Activated CD4-positive, alpha-beta T cell treated with anti-CD3 and anti-CD28 coated beads, Interleukin-2, amount 10 ng/mL, durations not matched to agents 7 days and 5 days (primary cell): ENCODE measurements around the gene CD48. TPM values are rescaled to one million over a fixed set of nuclear protein-coding genes. Genes with fewer than 3 reads are reported as not detected.

ENCODE experiments used
- CTCF ChIA-PET: fragments of 350-600 bp; sonication (Branson Sonifier 250); formaldehyde crosslinking; loops from one replicate; lab custom pipeline; 2021; ENCODE audit warnings: antibody characterized with exemption; lab: Charles Lee
- POLR2A ChIA-PET: fragments of 350-600 bp; sonication (Branson Sonifier 250); formaldehyde crosslinking; loops from one replicate; lab custom pipeline; 2021; ENCODE audit warnings: antibody characterized with exemption; lab: Charles Lee
- DNase-seq: peaks from one replicate; pipeline ENCODE4 v3.0.0-alpha.2; 2020
- H3K27ac Mint-ChIP-seq: one replicate; pipeline ENCODE4 v1.8.0; 2021; ENCODE audit warnings: mild to moderate bottlenecking, moderate library complexity, mixed read lengths
- H3K27me3 Mint-ChIP-seq: one replicate; pipeline ENCODE4 v1.8.0; 2021; ENCODE audit warnings: mixed read lengths
- H3K36me3 Mint-ChIP-seq: one replicate; pipeline ENCODE4 v1.8.0; 2021; ENCODE audit warnings: low read depth, mixed read lengths
- H3K4me1 Mint-ChIP-seq: one replicate; pipeline ENCODE4 v1.8.0; 2021; ENCODE audit warnings: mixed read lengths
- H3K4me3 Mint-ChIP-seq: one replicate; pipeline ENCODE4 v1.8.0; 2021; ENCODE audit warnings: mild to moderate bottlenecking, moderate library complexity, mixed read lengths
- H3K9me3 Mint-ChIP-seq: one replicate; pipeline ENCODE4 v1.8.0; 2021; ENCODE audit warnings: mixed read lengths
- total RNA-seq, 2 experiments: library from RNA; stranded (reverse); gene quantifications; one replicate each; pipeline ENCODE4 v1.2.3, GENCODE V29; 2021

The CD48 gene
- total RNA-seq, 2 experiments from 2014 or later = 294 to 309 TPM

DNA sequence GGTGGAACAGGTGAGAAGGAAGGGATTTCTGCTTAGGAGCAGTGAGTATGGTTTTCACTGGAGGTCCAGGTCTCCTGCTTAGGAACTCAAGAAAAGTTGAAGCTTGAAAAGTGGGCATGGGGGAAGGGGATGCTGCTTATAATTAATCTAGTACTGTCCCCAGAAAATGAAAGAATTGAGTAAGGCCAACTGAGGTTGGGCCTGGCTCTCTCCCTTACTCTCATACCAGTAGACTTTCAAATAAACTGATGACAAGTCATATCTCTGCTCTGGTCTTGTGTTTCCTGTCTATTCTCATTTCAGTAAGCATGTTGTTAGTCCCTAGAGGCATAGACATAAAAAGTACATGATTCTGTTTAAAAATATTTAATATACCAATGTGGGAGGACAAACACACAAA is 26.4 kb downstream of the CD48 start:
- Mint-ChIP-seq H3K4me3 (peak overlapping the region; percentile 8), H3K36me3 (peaks cover 95% of the 10 kb centered on the region), H3K4me1 (peaks cover 91% of the 10 kb centered on the region), H3K9me3 (peaks cover 15% of the 10 kb centered on the region), H3K27me3 (no peaks in the 10 kb centered on the region), H3K27ac (peak overlapping the region; percentile 91)
- POLR2A ChIA-PET = no interaction called here
- CTCF ChIA-PET = interaction anchor here (0.6 to 6.8 kb wide), 5 partner anchors 10 to 540 kb away, joined by 4 to 49 read pairs (median 6); no protein-coding TSS in a partner anchor
- no peak for DNase-seq

DNA sequence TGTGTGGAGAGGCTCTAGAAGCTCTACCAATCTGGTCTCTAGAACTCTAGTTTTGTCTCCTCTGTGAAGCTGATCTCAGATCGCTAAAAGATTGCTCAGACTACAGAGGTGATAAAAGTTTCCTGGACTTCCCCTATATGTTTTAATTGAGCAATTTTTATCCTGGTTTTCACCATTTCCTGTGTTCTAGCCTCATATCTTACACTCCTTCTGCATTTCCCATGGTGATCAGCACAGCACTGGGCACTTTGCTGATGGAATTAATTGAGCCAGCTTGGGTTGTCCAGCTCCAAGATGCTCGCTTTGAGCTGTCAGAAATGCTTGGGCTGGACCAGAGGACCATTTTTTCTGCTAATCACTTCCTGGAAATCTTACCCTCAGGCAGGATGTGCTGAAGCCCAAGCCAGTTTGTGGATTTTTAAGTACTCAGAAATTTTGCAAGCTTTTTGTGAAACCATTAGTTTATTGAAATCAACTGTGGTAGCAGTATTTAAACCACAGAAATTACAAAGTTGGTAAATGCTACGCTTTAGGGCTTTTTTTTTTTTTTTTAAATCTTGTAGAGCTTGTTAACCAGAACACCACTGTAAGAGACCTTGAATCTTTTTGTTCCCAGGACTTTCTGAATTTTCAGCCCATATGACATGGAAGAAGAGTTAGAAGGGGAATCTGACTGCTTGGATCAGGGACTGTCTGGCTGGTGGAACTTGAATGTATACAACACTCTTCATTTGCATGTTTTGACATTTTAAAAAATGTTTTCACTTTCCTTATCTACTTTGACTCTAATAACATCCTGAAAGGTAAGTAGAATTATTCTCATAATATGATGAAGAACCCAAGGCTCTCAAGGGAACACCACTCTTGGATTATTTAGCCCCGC is 28.4 kb downstream of the CD48 start:
- no peaks in the 10 kb centered on the region for H3K27me3 Mint-ChIP-seq
- peaks cover 15% of the 10 kb centered on the region for H3K9me3 Mint-ChIP-seq
- peaks cover 95% of the 10 kb centered on the region for H3K36me3 Mint-ChIP-seq
- peaks cover 80% of the 10 kb centered on the region for H3K4me1 Mint-ChIP-seq
- no peak for DNase-seq
- CTCF ChIA-PET = interaction anchor here (0.7 to 6.8 kb wide), 17 partner anchors 8 to 288 kb away, joined by 3 to 49 read pairs (median 4); partner anchors contain the start of gene CD48
- POLR2A ChIA-PET = interaction anchor here (0.6 to 1.6 kb wide), 5 partner anchors 9 to 723 kb away, joined by 3 to 7 read pairs (median 4); no protein-coding TSS in a partner anchor
- peak overlapping the region; percentile 91 for H3K27ac Mint-ChIP-seq
- H3K4me3 Mint-ChIP-seq = peak overlapping the region; percentile 53

DNA sequence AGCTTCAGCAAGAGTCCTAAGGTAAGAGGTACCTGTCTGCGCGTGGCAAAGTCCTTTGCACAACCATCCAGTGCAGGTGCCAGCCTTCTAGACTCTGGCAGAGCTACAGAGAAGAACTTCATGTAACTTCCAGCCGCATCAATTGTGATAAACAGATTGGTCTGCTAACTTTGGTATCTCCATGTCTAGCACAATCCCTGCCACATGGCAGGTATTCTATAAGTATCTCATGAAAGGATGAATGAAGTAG is 29.8 kb downstream of the CD48 start:
- Mint-ChIP-seq H3K27me3 (no peaks in the 10 kb centered on the region), H3K4me1 (peaks cover 74% of the 10 kb centered on the region)

DNA sequence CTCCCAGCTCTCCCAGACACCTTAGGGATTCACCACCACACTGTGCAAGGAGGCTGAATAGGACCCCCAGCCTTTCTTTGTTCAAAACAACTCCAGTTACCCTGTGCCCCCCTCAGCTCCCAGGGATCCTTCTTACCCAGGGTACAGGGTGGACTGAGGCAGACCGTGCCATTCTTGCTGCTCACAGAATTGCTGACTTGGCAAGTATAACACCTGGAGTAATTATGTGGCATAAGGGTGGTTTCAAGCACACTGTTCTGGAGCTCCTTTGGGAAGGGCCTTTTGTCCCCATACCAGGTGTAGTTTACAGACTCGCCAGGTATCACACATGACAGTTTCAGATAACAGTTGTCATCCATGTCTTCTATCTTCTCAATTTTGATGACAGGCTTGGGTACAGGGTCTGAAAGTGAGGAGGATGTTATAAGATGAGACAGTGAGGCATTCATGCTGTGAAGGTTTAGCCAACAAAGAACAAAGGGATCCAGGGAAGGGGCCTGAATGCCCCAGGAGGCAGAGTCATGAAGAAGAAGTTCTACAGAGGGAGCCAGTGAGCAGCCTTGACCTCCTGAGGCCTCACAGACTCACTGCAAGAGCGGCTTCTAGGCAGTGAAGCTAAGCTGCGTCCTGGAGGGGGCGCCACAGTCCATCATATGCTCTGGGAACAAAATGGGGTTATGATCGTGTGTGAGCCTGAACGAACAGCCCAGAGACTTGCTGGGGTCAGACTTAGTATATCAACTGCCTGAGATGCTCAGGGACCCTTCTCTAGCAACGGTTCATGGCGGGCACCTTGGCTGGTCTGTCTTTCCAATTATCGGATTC is 30.3 kb downstream of the CD48 start:
- Mint-ChIP-seq H3K27ac (peak overlapping the region; percentile 91), H3K27me3 (no peaks in the 10 kb centered on the region), H3K4me3 (no peak overlapping the region), H3K4me1 (peaks cover 71% of the 10 kb centered on the region), H3K36me3 (peaks cover 90% of the 10 kb centered on the region), H3K9me3 (peaks cover 1% of the 10 kb centered on the region)
- peak; percentile 90 for DNase-seq
- POLR2A ChIA-PET = interaction anchor here (0.6 kb wide), 1 partner anchor 156 kb away, joined by 4 read pairs; no protein-coding TSS in a partner anchor
- CTCF ChIA-PET = interaction anchor here (0.5 to 6.8 kb wide), 52 partner anchors 9 to 459 kb away, joined by 3 to 49 read pairs (median 4); partner anchors contain the start of genes CD48, NECTIN4 and SLAMF1

More for the DNA sequence above, 29.8 kb downstream of the CD48 start:
- ChIA-PET POLR2A (interaction anchor here (0.6 kb wide), 1 partner anchor 156 kb away, joined by 4 read pairs; no protein-coding TSS in a partner anchor), CTCF (interaction anchor here (0.7 to 6.8 kb wide), 36 partner anchors 9 to 408 kb away, joined by 3 to 49 read pairs (median 6); partner anchors contain the start of genes CD48 and NECTIN4)
- H3K36me3 Mint-ChIP-seq = peaks cover 95% of the 10 kb centered on the region
- no peak for DNase-seq
- H3K4me3 Mint-ChIP-seq = no peak overlapping the region
- peaks cover 6% of the 10 kb centered on the region for H3K9me3 Mint-ChIP-seq
- peak overlapping the region; percentile 91 for H3K27ac Mint-ChIP-seq

DNA sequence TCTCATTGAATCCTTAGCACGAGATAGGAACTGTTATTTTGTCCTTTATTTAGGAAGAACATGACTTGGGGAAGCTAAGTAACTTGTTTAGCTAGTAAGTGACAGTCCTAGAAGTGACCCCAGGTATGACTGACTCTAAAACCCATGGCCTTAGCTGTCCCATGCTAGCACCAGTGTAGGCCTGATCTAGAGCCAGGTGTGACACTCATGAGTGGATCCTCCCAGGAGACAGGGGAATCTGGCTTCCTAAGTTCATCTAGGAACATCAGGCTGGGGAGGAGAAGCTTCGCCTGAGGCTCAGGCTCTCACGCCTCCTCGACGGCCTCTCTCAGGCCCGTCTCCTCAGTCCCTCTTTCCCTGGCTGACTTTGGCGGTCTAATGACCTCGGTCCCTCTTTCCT is 31.2 kb downstream of the CD48 start:
- ChIA-PET CTCF (interaction anchor here (0.5 to 6.8 kb wide), 32 partner anchors 8 to 459 kb away, joined by 3 to 49 read pairs (median 4); partner anchors contain the start of gene SLAMF1), POLR2A (no interaction called here)
- peaks cover 81% of the 10 kb centered on the region for H3K36me3 Mint-ChIP-seq
- no peaks in the 10 kb centered on the region for H3K27me3 Mint-ChIP-seq
- H3K9me3 Mint-ChIP-seq = no peaks in the 10 kb centered on the region
- no peak overlapping the region for H3K4me3 Mint-ChIP-seq
- H3K27ac Mint-ChIP-seq = no peak overlapping the region
- H3K4me1 Mint-ChIP-seq = peaks cover 67% of the 10 kb centered on the region
- DNase-seq = no peak

DNA sequence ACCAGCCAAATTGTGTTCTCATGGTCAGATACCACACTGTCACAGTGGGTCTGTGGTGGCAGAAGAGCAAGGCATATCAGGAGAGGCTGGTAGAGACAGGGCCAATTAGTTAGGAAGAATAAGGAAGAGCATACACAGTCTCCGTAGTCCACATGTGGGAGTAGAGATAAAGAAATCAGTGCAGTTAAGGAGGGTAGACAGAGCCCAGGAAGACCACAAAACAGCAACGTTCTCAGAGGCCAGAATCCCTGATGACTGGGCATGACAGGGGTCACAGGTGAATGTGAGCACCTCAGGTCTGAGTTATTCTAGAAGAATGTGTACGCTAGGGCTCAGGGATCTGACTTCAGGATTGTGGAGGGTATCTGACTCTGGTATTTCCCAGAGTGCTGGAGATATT is 31.7 kb downstream of the CD48 start:
- Mint-ChIP-seq H3K36me3 (peaks cover 76% of the 10 kb centered on the region), H3K4me3 (no peak overlapping the region), H3K9me3 (no peaks in the 10 kb centered on the region), H3K27ac (no peak overlapping the region), H3K4me1 (peaks cover 62% of the 10 kb centered on the region), H3K27me3 (no peaks in the 10 kb centered on the region)
- DNase-seq = no peak
- ChIA-PET POLR2A (no interaction called here), CTCF (interaction anchor here (0.8 to 6.8 kb wide), 14 partner anchors 7 to 311 kb away, joined by 3 to 49 read pairs (median 7); no protein-coding TSS in a partner anchor)

DNA sequence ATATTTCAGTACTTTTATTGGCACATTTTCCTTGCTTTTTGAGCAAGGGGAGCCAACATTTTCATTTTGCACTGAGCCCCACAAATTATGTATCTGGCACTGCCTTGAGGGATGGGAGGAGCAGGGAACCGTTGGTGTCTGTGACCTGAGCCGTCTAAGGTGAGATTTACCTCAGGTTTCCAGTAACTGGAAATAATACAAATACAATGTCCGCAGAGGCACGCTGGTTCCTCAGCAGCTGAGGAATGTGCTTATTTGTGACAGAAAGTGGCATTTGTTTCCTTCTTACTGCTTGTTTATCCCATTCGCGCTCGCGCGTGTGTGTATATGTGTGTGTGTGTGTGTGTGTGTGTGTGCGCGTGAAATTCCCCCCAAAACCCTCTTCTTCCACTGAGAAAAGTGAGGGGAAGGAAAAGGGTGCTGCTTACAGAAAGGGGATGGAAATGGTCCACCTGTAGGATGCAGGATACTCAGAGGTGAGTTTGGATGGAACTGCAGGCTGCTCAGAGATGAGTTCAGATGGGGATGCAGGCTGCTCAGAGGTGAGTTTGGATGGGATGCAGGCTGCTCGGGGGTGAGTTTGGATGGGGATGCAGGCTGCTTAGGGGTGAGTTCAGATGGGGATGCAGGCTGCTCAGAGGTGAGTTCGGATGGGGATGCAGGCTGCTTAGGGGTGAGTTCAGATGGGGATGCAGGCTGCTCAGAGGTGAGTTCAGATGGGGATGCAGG is 34.6 kb downstream of the CD48 start:
- H3K4me1 Mint-ChIP-seq = peaks cover 33% of the 10 kb centered on the region
- H3K36me3 Mint-ChIP-seq = peaks cover 49% of the 10 kb centered on the region
- H3K27ac Mint-ChIP-seq = peak overlapping the region; percentile 77
- CTCF ChIA-PET = interaction anchor here (1.1 to 2.1 kb wide), 3 partner anchors 49 to 313 kb away, joined by 3 to 7 read pairs (median 3); partner anchors contain the start of gene ITLN2
- no peak overlapping the region for H3K4me3 Mint-ChIP-seq
- POLR2A ChIA-PET = no interaction called here
- DNase-seq = no peak
- no peaks in the 10 kb centered on the region for H3K27me3 Mint-ChIP-seq
- H3K9me3 Mint-ChIP-seq = no peaks in the 10 kb centered on the region

DNA sequence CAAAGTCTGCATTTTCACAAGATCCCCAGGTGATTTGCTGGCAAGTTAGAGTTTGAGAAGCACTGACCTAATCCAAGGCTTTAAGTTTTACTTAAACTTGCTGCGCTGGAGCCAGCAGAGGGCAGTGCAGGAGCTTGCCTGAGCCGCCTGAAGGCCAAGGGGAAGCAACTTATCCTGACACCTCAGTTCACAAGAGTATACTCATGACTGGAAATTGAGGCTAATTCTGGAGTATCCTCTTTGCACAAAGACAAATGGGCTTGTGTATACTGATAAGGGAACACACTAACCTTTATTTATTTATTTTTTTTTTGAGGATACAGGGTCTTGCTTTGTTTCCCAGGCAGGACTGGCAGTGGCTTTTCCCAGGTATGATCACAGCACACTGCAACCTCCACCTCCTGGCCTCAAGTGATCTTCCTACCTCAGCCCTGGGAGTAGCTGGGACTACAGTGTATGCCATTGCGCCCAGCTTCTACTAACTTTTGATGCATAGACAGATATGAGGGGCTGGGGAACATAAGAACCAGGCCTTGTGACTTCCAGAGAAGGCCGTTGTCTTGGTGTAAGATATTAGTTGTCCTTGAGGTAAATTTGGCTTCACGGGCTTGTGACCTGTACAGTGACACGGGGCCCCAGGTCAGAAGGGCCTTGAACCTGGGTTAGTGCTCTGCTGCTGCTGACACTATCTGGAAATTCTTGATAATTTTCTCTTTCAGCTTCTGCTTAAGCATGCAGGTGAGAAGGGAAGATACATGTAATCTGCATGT is 35.8 kb downstream of the CD48 start:
- Mint-ChIP-seq H3K4me3 (peak overlapping the region; percentile 28), H3K4me1 (peaks cover 28% of the 10 kb centered on the region), H3K27me3 (no peaks in the 10 kb centered on the region), H3K36me3 (peaks cover 42% of the 10 kb centered on the region), H3K9me3 (no peaks in the 10 kb centered on the region), H3K27ac (no peak overlapping the region)
- ChIA-PET POLR2A (no interaction called here), CTCF (interaction anchor here (0.8 to 2.9 kb wide), 35 partner anchors 8 to 336 kb away, joined by 3 to 28 read pairs (median 4); partner anchors contain the start of genes ITLN2, SLAMF1 and SLAMF7)
- DNase-seq = peak; percentile 79

DNA sequence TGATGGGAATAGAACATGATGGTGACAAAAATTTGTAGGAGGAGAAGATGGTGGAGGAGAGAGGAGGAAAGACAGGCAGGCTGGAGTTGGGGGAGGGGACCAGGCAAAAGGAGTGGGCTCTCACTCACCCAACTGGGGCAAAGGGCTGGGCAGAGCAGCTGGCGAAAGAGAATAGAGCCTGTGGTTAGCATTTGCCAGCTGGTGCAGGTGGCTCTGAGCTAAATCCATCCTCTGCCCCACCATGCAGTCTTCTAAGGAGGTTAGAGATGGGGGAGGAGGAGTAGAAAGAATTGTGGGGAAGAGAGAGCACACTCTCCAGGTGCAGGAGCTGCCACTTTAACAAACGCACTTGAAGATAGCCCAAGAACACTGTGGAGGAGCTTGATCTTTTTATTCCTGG is 37.2 kb downstream of the CD48 start:
- Mint-ChIP-seq H3K27me3 (no peaks in the 10 kb centered on the region), H3K27ac (no peak overlapping the region), H3K36me3 (peaks cover 37% of the 10 kb centered on the region), H3K9me3 (peaks cover 6% of the 10 kb centered on the region), H3K4me1 (peaks cover 29% of the 10 kb centered on the region), H3K4me3 (no peak overlapping the region)
- ChIA-PET CTCF (interaction anchor here (0.8 to 2.9 kb wide), 16 partner anchors 9 to 280 kb away, joined by 3 to 28 read pairs (median 6); partner anchors contain the start of genes ITLN2, SLAMF1 and SLAMF7), POLR2A (interaction anchor here (1.2 to 2.0 kb wide), 2 partner anchors 9 to 28 kb away, joined by 4 to 7 read pairs; partner anchors contain the start of gene SLAMF1)
- no peak for DNase-seq

DNA sequence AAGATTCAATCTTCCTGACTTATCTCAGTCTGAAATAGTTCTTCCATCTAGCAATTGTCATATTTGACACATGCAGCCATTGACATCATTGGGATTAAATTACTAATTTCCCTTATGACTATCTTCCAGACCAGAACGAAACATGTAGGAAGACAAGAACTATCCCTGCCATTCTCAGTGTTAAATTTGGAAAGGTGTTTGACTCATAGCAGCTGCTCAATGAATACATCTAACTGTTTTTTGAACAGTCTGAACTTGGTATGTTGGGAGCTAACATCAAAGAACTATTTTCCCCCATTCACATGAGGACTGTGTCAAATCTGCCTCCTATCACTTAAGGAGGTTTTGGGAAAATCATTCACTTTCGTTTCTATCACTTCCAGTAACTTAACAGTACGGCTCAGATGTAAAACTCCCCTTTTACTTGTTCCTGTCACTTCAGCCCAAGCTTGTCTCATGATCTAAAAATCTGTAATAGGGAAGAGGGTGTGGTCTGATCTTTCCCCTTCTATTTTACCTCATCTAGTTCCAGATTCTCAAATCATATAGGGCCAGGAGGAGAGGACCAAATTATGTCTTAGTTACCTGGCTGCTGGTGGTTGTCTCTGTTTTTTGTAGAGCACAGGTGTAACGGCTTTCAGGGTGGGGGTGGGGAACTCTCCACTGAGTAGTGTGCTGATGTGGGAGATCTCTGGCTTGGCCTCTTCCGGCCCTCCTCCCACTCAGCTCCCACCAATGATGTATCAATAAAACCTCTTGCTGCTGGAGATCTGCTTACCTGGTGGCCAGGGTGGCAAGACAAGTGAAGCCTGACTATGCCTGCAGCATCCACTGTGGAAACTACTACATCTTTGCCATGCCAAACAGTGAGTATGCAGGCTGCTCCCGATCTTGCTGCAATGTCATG is 38.6 kb downstream of the CD48 start:
- Mint-ChIP-seq H3K4me3 (no peak overlapping the region), H3K27ac (no peak overlapping the region), H3K36me3 (peaks cover 34% of the 10 kb centered on the region), H3K27me3 (no peaks in the 10 kb centered on the region), H3K9me3 (peaks cover 8% of the 10 kb centered on the region), H3K4me1 (peaks cover 29% of the 10 kb centered on the region)
- CTCF ChIA-PET = interaction anchor here (0.5 to 2.9 kb wide), 15 partner anchors 8 to 281 kb away, joined by 3 to 20 read pairs (median 6); partner anchors contain the start of genes ITLN2 and SLAMF1
- POLR2A ChIA-PET = interaction anchor here (0.6 to 2.0 kb wide), 4 partner anchors 10 to 51 kb away, joined by 3 to 7 read pairs (median 5); partner anchors contain the start of gene SLAMF1
- DNase-seq = peak; percentile 36
